NCI-H2107 treated with DMSO at 0.1 percent for 48 hours (cell line): Measurements from ENCODE around the gene CTDSPL.

ENCODE experiments used
- DNase-seq: peaks from one replicate; lab custom pipeline; 2025; ENCODE audit not compliant: unreplicated experiment; lab: John Stamatoyannopoulos, UW

CTDSPL gene

GRCh38 chr3:37997791-37998370, 136.2 kb downstream of the CTDSPL start:
- no peak for DNase-seq

- no peak for DNase-seq
Measured at GRCh38 chr3:37999836-38000235, 138.2 kb downstream of the CTDSPL start.

- DNase-seq, result no peak
Measured at GRCh38 chr3:38000242-38000916, 138.7 kb downstream of the CTDSPL start.

- no peak for DNase-seq
Measured at GRCh38 chr3:38000965-38001455, 139.3 kb downstream of the CTDSPL start.

GRCh38 chr3:38001456-38002081, 139.9 kb downstream of the CTDSPL start:
- DNase-seq, result no peak

- DNase-seq, result no peak
Measured at GRCh38 chr3:38002291-38002876, 140.7 kb downstream of the CTDSPL start.

- DNase-seq, result no peak
Measured at GRCh38 chr3:38002940-38003339, 141.3 kb downstream of the CTDSPL start.

GRCh38 chr3:38003371-38003816, 141.7 kb downstream of the CTDSPL start:
- DNase-seq, result no peak

- no peak for DNase-seq
Measured at GRCh38 chr3:38003817-38004414, 142.2 kb downstream of the CTDSPL start.

- DNase-seq, result peak; percentile 24
Measured at GRCh38 chr3:38004415-38005075, 142.9 kb downstream of the CTDSPL start.

GRCh38 chr3:38005076-38006020, 143.7 kb downstream of the CTDSPL start:
- no peak for DNase-seq

- DNase-seq, result no peak
Measured at GRCh38 chr3:38006031-38006430, 144.4 kb downstream of the CTDSPL start.

GRCh38 chr3:38006445-38006995, 144.8 kb downstream of the CTDSPL start:
- DNase-seq, result no peak

- no peak for DNase-seq
Measured at GRCh38 chr3:38007754-38008090, 146.0 kb downstream of the CTDSPL start.

GRCh38 chr3:38008191-38008701, 146.6 kb downstream of the CTDSPL start:
- DNase-seq, result no peak

GRCh38 chr3:38008971-38009580, 147.4 kb downstream of the CTDSPL start:
- DNase-seq, result no peak

- DNase-seq, result no peak
Measured at GRCh38 chr3:38009807-38010591, 148.3 kb downstream of the CTDSPL start.

GRCh38 chr3:38011111-38011510, 149.4 kb downstream of the CTDSPL start:
- no peak for DNase-seq
